ENCODE data around the gene ITGB3. TPM values are rescaled to one million over a fixed set of nuclear protein-coding genes. Genes with fewer than 3 reads are reported as not detected.

Gene ITGB3
- total RNA-seq, 4 donors from 2014 or later: 17.5 to 26.7 (median 22.1) TPM

GRCh38 chr17:47239619-47239966, 14.0 kb upstream of the ITGB3 start:
- Histone ChIP-seq H3K27me3 (no peaks in the 10 kb centered on the region), H3K9me3 (no peaks in the 10 kb centered on the region), H3K4me3 (no peak overlapping the region), H3K4me1 (peaks cover 0 to 21% (median 14%) of the 10 kb centered on the region in 4 donors), H3K36me3 (no peaks in the 10 kb centered on the region), H3K27ac (peak overlapping the region; percentile 31 to 91 (median 62))
- TF ChIP-seq CTCF (IDR thresholded peaks at IDR 0.05): no peak
- TF ChIP-seq POLR2A (IDR thresholded peaks at IDR 0.05): no peak
- TF ChIP-seq EP300 (IDR thresholded peaks at IDR 0.05): no peak
- DNase-seq (ENCODE audit: low spot score in 2 of 2): no peak
- 73 to 76% methylated on average over 7 of the region's 7 CpGs for WGBS, 2 donors

GRCh38 chr17:47239967-47240651, 13.5 kb upstream of the ITGB3 start:
- Histone ChIP-seq H3K4me1 (peaks cover 0 to 21% (median 14%) of the 10 kb centered on the region in 4 donors), H3K4me3 (no peak overlapping the region), H3K9me3 (no peaks in the 10 kb centered on the region), H3K36me3 (no peaks in the 10 kb centered on the region), H3K27me3 (no peaks in the 10 kb centered on the region), H3K27ac (peak overlapping the region; percentile 31 to 91 (median 62))
- peak; percentile 77 to 89 for DNase-seq (ENCODE audit: low spot score in 2 of 2)
- TF ChIP-seq EP300 (IDR thresholded peaks at IDR 0.05) (peak; percentile 56 to 83), POLR2A (IDR thresholded peaks at IDR 0.05) (peak in 1 of 2 donors; percentile 13), CTCF (IDR thresholded peaks at IDR 0.05) (no peak)
- 14 to 27% methylated on average over 3 of the region's 3 CpGs for whole genome bisulfite sequencing, 2 donors

GRCh38 chr17:47240806-47241205, 12.8 kb upstream of the ITGB3 start:
- H3K9me3 ChIP-seq: no peaks in the 10 kb centered on the region
- peaks cover 0 to 21% (median 14%) of the 10 kb centered on the region in 4 donors for H3K4me1 ChIP-seq
- TF ChIP-seq POLR2A (IDR thresholded peaks at IDR 0.05): no peak
- TF ChIP-seq EP300 (IDR thresholded peaks at IDR 0.05): no peak
- TF ChIP-seq CTCF (IDR thresholded peaks at IDR 0.05): no peak
- H3K27me3 ChIP-seq: no peaks in the 10 kb centered on the region
- no peaks in the 10 kb centered on the region for H3K36me3 ChIP-seq
- no peak overlapping the region for H3K4me3 ChIP-seq
- H3K27ac ChIP-seq: peak overlapping the region in 2 of 4 donors; percentile 8 to 82
- DNase-seq (ENCODE audit: low spot score in 2 of 2): no peak
- WGBS, 2 donors: 69 to 71% methylated on average over 3 of the region's 3 CpGs

- no peaks in the 10 kb centered on the region for H3K36me3 ChIP-seq
- TF ChIP-seq POLR2A (IDR thresholded peaks at IDR 0.05): no peak
- no peak for TF ChIP-seq EP300 (IDR thresholded peaks at IDR 0.05)
- 94 to 97% methylated on average over 2 of the region's 2 CpGs for WGBS, 2 donors
These were observed 11.0 kb upstream of the ITGB3 start for GRCh38 chr17:47242648-47243047.

GRCh38 chr17:47243737-47244598, 9.7 kb upstream of the ITGB3 start:
- no peak for DNase-seq (ENCODE audit: low spot score in 2 of 2)
- Histone ChIP-seq H3K27me3 (no peaks in the 10 kb centered on the region), H3K4me3 (no peak overlapping the region), H3K36me3 (no peaks in the 10 kb centered on the region), H3K27ac (no peak overlapping the region), H3K4me1 (peaks cover 0 to 21% (median 14%) of the 10 kb centered on the region in 4 donors), H3K9me3 (no peaks in the 10 kb centered on the region)
- no peak for TF ChIP-seq EP300 (IDR thresholded peaks at IDR 0.05)
- no peak for TF ChIP-seq CTCF (IDR thresholded peaks at IDR 0.05)
- no peak for TF ChIP-seq POLR2A (IDR thresholded peaks at IDR 0.05)
- WGBS, 2 donors: 80 to 83% methylated on average over 9 of the region's 9 CpGs

More at GRCh38 chr17:47242648-47243047, 11.0 kb upstream of the ITGB3 start:
- no peak overlapping the region for H3K27ac ChIP-seq
- H3K4me1 ChIP-seq: peaks cover 0 to 21% (median 14%) of the 10 kb centered on the region in 4 donors
- no peaks in the 10 kb centered on the region for H3K9me3 ChIP-seq
- no peaks in the 10 kb centered on the region for H3K27me3 ChIP-seq
- H3K4me3 ChIP-seq: no peak overlapping the region
- DNase-seq (ENCODE audit: low spot score in 2 of 2): no peak
